Activated T-cell treated with anti-CD3 and anti-CD28 coated beads, Interleukin-2, amount 50 U/mL, for 72 hours (primary cell): ENCODE results near the gene ZC3H10. TPM values are rescaled to one million over a fixed set of nuclear protein-coding genes. Genes with fewer than 3 reads are reported as not detected.

Experiments used
- ATAC-seq, 2 donors: fragments of 150-1000 bp; cut with Tn5 transposase; replicated peaks in 1 of 2; 2 replicates each; pipeline ENCODE4 v1.10.0; 2021; ENCODE audit warnings: moderate library complexity in 2 of 2, mild to moderate bottlenecking in 1 of 2
- DNase-seq, 2 donors: peaks; one replicate each; pipeline ENCODE4 v3.0.0; 2021 to 2022; ENCODE audit warnings: mixed read lengths in 1 of 2
- H3K27ac Mint-ChIP-seq: one replicate; pipeline ENCODE4 v1.8.0; 2022; ENCODE audit warnings: mild to moderate bottlenecking, moderate library complexity, mixed read lengths
- H3K27me3 Mint-ChIP-seq: one replicate; pipeline ENCODE4 v1.8.0; 2022; ENCODE audit warnings: low read depth, mixed read lengths
- H3K36me3 Mint-ChIP-seq, 2 donors: one replicate each; pipeline ENCODE4 v1.8.0; 2022; ENCODE audit warnings: mixed read lengths in 2 of 2, mild to moderate bottlenecking in 1 of 2; ENCODE audit not compliant: insufficient read depth in 2 of 2
- H3K4me1 Mint-ChIP-seq: one replicate; pipeline ENCODE4 v1.8.0; 2022; ENCODE audit warnings: low read depth, mixed read lengths
- H3K4me3 Mint-ChIP-seq, 2 donors: one replicate each; pipeline ENCODE4 v1.8.0; 2022; ENCODE audit warnings: mild to moderate bottlenecking in 2 of 2, mixed read lengths in 2 of 2, moderate library complexity in 2 of 2
- H3K9me3 Mint-ChIP-seq, 2 donors: one replicate each; pipeline ENCODE4 v1.8.0; 2022; ENCODE audit warnings: mixed read lengths in 2 of 2
- total RNA-seq, 2 donors: library from RNA; stranded (reverse); gene quantifications; one replicate each; pipeline ENCODE4 v1.2.3, GENCODE V29; 2022

The ZC3H10 gene
- total RNA-seq, 2 donors from 2014 or later, result 7.4 to 11.8 TPM

- no peaks in the 10 kb centered on the region for H3K27me3 Mint-ChIP-seq
- H3K9me3 Mint-ChIP-seq, result no peaks in the 10 kb centered on the region
- peaks cover 34% of the 10 kb centered on the region for H3K4me1 Mint-ChIP-seq
- peaks cover 30 to 43% of the 10 kb centered on the region in 2 donors for H3K36me3 Mint-ChIP-seq
- ATAC-seq (no peak), DNase-seq (no peak)
- H3K27ac Mint-ChIP-seq, result peak overlapping the region; percentile 81
- H3K4me3 Mint-ChIP-seq, result no peak overlapping the region
Measured at GRCh38 chr12:56163533-56164344, 45.7 kb downstream of the ZC3H10 start.

GRCh38 chr12:56164345-56164729 lies 46.3 kb downstream of the ZC3H10 start:
- DNase-seq (no peak), ATAC-seq (no peak)
- H3K4me3 Mint-ChIP-seq, result no peak overlapping the region
- H3K27ac Mint-ChIP-seq, result no peak overlapping the region
- H3K27me3 Mint-ChIP-seq, result no peaks in the 10 kb centered on the region
- H3K36me3 Mint-ChIP-seq, result peaks cover 26 to 42% of the 10 kb centered on the region in 2 donors
- H3K4me1 Mint-ChIP-seq, result peaks cover 31% of the 10 kb centered on the region
- no peaks in the 10 kb centered on the region for H3K9me3 Mint-ChIP-seq

- DNase-seq (no peak), ATAC-seq (no peak)
- Mint-ChIP-seq H3K4me3 (no peak overlapping the region), H3K27ac (no peak overlapping the region), H3K9me3 (no peaks in the 10 kb centered on the region), H3K36me3 (peaks cover 23 to 43% of the 10 kb centered on the region in 2 donors), H3K4me1 (peaks cover 21% of the 10 kb centered on the region), H3K27me3 (no peaks in the 10 kb centered on the region)
Measured at GRCh38 chr12:56165369-56165768, 47.3 kb downstream of the ZC3H10 start.

GRCh38 chr12:56169229-56169759 lies 51.2 kb downstream of the ZC3H10 start:
- no peaks in the 10 kb centered on the region for H3K4me1 Mint-ChIP-seq
- peak overlapping the region; percentile 56 for H3K27ac Mint-ChIP-seq
- peaks cover 11 to 37% of the 10 kb centered on the region in 2 donors for H3K36me3 Mint-ChIP-seq
- H3K27me3 Mint-ChIP-seq, result no peaks in the 10 kb centered on the region
- no peak overlapping the region for H3K4me3 Mint-ChIP-seq
- H3K9me3 Mint-ChIP-seq, result no peaks in the 10 kb centered on the region
- ATAC-seq (no peak), DNase-seq (no peak)

- H3K27ac Mint-ChIP-seq, result peak overlapping the region; percentile 29
- H3K36me3 Mint-ChIP-seq, result peaks cover 13 to 29% of the 10 kb centered on the region in 2 donors
- no peak overlapping the region for H3K4me3 Mint-ChIP-seq
- H3K4me1 Mint-ChIP-seq, result no peaks in the 10 kb centered on the region
- H3K9me3 Mint-ChIP-seq, result no peaks in the 10 kb centered on the region
- ATAC-seq, result no peak
- DNase-seq, result no peak
- H3K27me3 Mint-ChIP-seq, result no peaks in the 10 kb centered on the region
Measured at GRCh38 chr12:56172839-56173238, 54.8 kb downstream of the ZC3H10 start.

Other genes starting within 250 kb of the ZC3H10 start
- 10 to 100 TPM; 35.1 to 36.6 TPM for gene PYM1, start 190.4 kb upstream of the ZC3H10 start, total RNA-seq
- 100 to 1,000 TPM; 343 to 396 TPM for gene DGKA, start 187.1 kb upstream of the ZC3H10 start, total RNA-seq
- 1 to 10 TPM in 1 of 2 donors, under 1 TPM in 1; 1.00 to 1.9 TPM for gene PMEL, start 152.2 kb upstream of the ZC3H10 start, total RNA-seq
- 100 to 1,000 TPM in 1 of 2 donors, 10 to 100 TPM in 1; 89.2 to 103 TPM for gene CDK2, start 151.4 kb upstream of the ZC3H10 start, total RNA-seq
- 10 to 100 TPM; 49.4 to 56.6 TPM for gene RAB5B, start 144.2 kb upstream of the ZC3H10 start, total RNA-seq
- gene SUOX, start 121.0 kb upstream of the ZC3H10 start, total RNA-seq, result 1 to 10 TPM; 7.8 to 9.9 TPM
- 10 to 100 TPM; 22.8 to 25.0 TPM for gene IKZF4, start 97.2 kb upstream of the ZC3H10 start, total RNA-seq
- 10 to 100 TPM; 23.0 to 28.9 TPM for gene RPS26, start 76.3 kb upstream of the ZC3H10 start, total RNA-seq
- 1 to 10 TPM; 1.4 to 1.9 TPM for gene ERBB3, start 38.1 kb upstream of the ZC3H10 start, total RNA-seq
- 100 to 1,000 TPM; 226 to 265 TPM for gene PA2G4, start 13.7 kb upstream of the ZC3H10 start, total RNA-seq
- 1,000 to 10,000 TPM; 5,172 to 5,269 TPM for gene RPL41, start 1.6 kb upstream of the ZC3H10 start, total RNA-seq
- gene ESYT1, start 10.0 kb downstream of the ZC3H10 start, total RNA-seq, result 10 to 100 TPM; 74.6 to 84.6 TPM
- 100 to 1,000 TPM in 1 of 2 donors, 10 to 100 TPM in 1; 96.3 to 111 TPM for gene MYL6B, start 34.3 kb downstream of the ZC3H10 start, total RNA-seq
- 100 to 1,000 TPM; 391 to 492 TPM for gene MYL6, start 40.1 kb downstream of the ZC3H10 start, total RNA-seq
- gene SMARCC2, start 71.2 kb downstream of the ZC3H10 start, total RNA-seq, result 100 to 1,000 TPM in 1 of 2 donors, 10 to 100 TPM in 1; 99.7 to 104 TPM
- 10 to 100 TPM; 35.4 to 40.2 TPM for gene RNF41, start 103.7 kb downstream of the ZC3H10 start, total RNA-seq
- gene NABP2, start 106.1 kb downstream of the ZC3H10 start, total RNA-seq, result 10 to 100 TPM; 61.8 to 72.7 TPM
- gene SLC39A5, start 111.8 kb downstream of the ZC3H10 start, total RNA-seq, result 1 to 10 TPM in 1 of 2 donors, under 1 TPM in 1; 0.44 to 1.1 TPM
- 10 to 100 TPM; 46.7 to 50.7 TPM for gene ANKRD52, start 140.1 kb downstream of the ZC3H10 start, total RNA-seq
- 1 to 10 TPM; 5.9 to 7.3 TPM for gene COQ10A, start 148.7 kb downstream of the ZC3H10 start, total RNA-seq
- gene CS, start 182.1 kb downstream of the ZC3H10 start, total RNA-seq, result 100 to 1,000 TPM; 261 to 319 TPM
- 100 to 1,000 TPM in 1 of 2 donors, 10 to 100 TPM in 1; 97.8 to 117 TPM for gene CNPY2, start 197.7 kb downstream of the ZC3H10 start, total RNA-seq
- 100 to 1,000 TPM; 112 to 139 TPM for gene PAN2, start 215.7 kb downstream of the ZC3H10 start, total RNA-seq
- 100 to 1,000 TPM in 1 of 2 donors, 10 to 100 TPM in 1; 79.5 to 138 TPM for gene IL23A, start 220.6 kb downstream of the ZC3H10 start, total RNA-seq
- gene STAT2, start 241.8 kb downstream of the ZC3H10 start, total RNA-seq, result 100 to 1,000 TPM; 121 to 142 TPM
- under 1 TPM in 1 of 2 donors, not detected in 1; 0.28 TPM for gene APOF, start 244.6 kb downstream of the ZC3H10 start, total RNA-seq